NT2/D1 (cell line): ENCODE measurements around the gene SH2D3C.

Source experiments
- SUZ12 ChIP-seq: IDR thresholded peaks from 2 replicates; pipeline ENCODE4 v1.6.1; 2011; ENCODE audit not compliant: insufficient read length, insufficient read depth; ENCODE audit errors: extremely low read depth
- YY1 ChIP-seq: IDR thresholded peaks from 2 replicates; pipeline ENCODE4 v1.6.1; 2011; ENCODE audit not compliant: insufficient read length, insufficient read depth
- ZNF274 ChIP-seq: IDR thresholded peaks from 2 replicates; pipeline ENCODE4 v1.6.1; 2011; ENCODE audit warnings: mild to moderate bottlenecking, low read depth, low read length

DNA sequence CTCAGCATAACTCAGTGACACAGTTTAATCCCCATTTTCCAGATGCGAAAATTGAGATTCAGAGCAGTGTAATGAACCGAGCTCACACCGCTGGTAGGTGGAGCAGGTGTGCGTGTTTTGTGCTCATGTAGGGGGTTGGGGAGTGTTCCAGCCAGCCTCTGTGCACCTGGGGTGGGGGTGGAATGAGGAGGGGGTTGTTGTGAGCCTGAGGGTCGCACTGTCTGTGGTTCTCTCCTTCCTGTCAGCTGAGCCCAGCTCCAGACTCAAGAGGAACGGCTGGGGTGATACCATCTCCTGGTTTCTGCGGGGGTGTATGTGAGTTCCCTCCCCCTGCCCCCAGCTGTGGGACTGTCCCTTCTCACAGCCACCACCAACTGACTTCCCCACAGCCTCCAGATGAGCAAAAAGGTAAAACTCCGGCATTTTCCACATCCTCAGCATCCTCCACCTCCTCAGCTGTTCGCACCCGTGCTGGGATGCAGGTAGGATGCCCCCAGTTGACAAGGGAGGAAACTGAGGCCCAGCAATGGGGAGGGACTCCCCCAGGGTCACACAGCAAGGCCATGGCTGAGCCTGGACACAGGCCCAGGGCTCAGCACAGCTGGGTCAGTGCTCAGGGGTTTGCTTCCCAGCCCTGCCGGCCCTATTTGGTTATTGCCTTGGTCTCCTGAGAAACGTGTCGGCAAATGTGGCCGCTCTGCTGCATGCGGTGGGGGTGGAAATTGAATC lies 2.1 kb downstream of the SH2D3C start:
- no peak for TF ChIP-seq YY1
- TF ChIP-seq ZNF274, result no peak
- no peak for TF ChIP-seq SUZ12
